NB4 (cell line): ENCODE results near the gene RBMS1.

Experiments
- CTCF ChIP-seq: IDR thresholded peaks from one replicate; pipeline ENCODE4 v1.5.1; 2012; ENCODE audit warnings: low read depth, low read length
- MAX ChIP-seq: IDR thresholded peaks from 2 replicates; pipeline ENCODE4 v1.6.1; 2011; ENCODE audit warnings: low read depth, low read length

- TF ChIP-seq CTCF = no peak
- no peak for TF ChIP-seq MAX
Observed at GRCh38 chr2:160328811-160329527, 164.6 kb downstream of the RBMS1 start.
